ENCODE results near the gene HOMER1.

GRCh38 chr5:79529110-79529509 is 15.2 kb upstream of the HOMER1 start:
- no peak for TF ChIP-seq ZKSCAN8 (CRISPR knock-in tag; IDR thresholded peaks at IDR 0.05; ENCODE audit: borderline replicate concordance)
- TF ChIP-seq CTCF (CRISPR knock-in tag; IDR thresholded peaks at IDR 0.05) = no peak
- TF ChIP-seq RAD21 (CRISPR knock-in tag; IDR thresholded peaks at IDR 0.05) = no peak
